NCI-H2029 treated with DMSO at 0.1 percent for 48 hours (cell line): ENCODE measurements around the gene SEC14L5.
A peak's percentile ranks its signal among the peaks of the same experiment; 100 is the strongest.
"Not testable (repeated sequence)": the region's sequence is repeated elsewhere in the genome, so short reads cannot be mapped to it uniquely, and the experiment has no call there.

ENCODE experiments used
- DNase-seq: peaks from one replicate; lab custom pipeline; 2025; lab: John Stamatoyannopoulos, UW

The SEC14L5 gene

DNA sequence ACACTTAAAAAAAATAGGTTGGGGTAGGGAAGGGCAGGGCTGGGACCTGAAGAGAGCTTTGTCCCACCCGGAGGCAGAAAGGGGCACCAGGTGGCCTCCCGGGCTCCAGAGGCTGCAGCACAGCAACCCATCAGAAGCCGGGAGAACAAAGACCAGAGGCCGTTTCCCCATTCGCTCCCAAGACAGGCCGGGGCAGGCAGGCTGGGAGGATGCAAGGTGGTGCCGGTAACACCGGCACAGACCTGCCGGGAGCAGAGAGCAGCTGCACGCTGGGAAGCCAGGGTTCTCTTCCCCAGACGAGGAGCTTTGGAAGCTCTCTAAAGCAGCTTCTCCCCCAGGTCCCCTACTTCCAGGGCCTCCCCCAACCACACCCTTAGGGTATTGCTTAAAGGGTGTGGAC is 26.7 kb upstream of the SEC14L5 start:
- DNase-seq = no peak

- no peak for DNase-seq
These were observed 24.7 kb upstream of the SEC14L5 start for GRCh38 chr16:4933433-4933832.

DNA sequence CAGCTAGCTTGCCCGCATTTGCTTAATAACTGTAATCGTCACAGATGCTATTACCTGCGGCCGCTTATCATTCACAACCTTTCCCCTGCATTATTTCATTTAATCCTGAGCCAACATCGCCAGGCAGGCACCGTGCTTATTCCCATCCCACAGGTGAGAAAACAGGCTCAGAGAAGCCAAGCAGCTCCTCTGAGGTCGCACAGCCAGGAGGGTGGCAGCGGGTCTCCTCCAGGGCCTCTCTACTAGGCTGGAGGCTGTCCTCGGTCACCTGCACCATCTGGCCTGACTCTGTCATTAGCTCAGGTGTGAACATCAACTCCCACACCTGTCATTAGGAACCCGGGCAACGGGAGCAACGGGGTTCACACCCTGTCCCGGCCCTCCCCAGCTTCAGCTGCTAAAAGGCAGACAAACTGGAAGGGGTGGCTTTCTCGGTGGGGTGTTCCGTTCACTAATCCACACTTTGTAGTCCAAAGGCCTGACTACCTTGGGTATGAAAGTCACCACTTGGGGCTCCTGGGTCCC is 24.2 kb upstream of the SEC14L5 start:
- no peak for DNase-seq

DNA sequence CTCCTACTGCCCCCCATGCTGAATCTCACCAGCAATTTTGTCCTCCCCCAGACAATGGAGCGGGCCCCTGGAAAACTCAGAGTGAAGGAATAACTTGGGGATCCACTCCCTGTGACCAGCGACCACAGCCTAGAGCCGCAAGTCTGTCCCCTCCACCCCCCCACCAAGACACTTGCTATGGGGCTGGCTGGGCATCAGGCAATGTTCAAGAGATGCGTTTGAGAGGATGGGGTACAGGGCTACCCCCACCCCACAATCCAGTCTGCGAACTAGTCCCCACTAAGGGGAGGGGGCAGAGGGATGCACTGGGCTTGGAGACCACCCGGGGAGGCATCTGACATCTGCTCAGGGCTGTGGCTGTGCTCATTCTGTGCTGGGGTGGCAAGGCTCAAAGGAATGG is 23.5 kb upstream of the SEC14L5 start:
- DNase-seq = no peak

DNA sequence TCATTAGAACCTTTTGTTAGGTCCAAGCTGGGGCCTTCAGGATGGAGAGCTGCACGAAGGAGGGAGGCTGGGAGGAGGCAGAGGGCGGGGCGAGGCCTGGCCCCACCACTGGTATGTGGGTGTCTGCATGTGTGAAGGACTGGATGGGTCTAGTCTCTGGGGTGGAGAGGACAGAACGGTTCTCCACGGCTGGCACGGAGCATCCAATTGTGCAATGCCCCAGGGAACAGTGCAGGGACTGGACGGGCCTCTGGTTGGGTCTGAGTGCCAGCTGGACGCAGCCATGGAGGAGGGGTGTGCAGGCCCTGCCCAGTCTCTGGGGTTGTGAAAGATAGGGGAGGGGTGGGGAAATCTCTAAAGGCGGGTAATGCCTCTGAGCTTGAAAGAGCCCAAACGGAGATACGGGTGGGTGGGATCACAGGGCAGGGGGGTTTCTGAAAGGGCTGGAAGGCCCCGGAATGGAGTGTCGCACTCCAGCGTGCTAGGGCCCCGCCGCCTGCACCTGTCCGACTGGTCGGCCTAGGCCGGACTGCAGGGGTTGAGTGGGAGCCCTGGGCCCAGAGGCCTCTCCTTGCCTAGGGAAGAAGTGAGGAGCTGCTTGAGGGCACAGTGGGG is 22.8 kb upstream of the SEC14L5 start:
- DNase-seq = no peak

- no peak for DNase-seq
These were observed 21.7 kb upstream of the SEC14L5 start for GRCh38 chr16:4936181-4936990.

GRCh38 chr16:4936991-4937781 is 20.9 kb upstream of the SEC14L5 start, which contains the start of gene PPL:
TSS of gene PPL (minus strand) at chr16:4937148. CDS start at chr16:4937045, 103 bp downstream.
- peak; percentile 64 for DNase-seq

GRCh38 chr16:4937782-4938682 is 20.1 kb upstream of the SEC14L5 start:
- no peak for DNase-seq

- DNase-seq = no peak
These were observed 19.5 kb upstream of the SEC14L5 start for GRCh38 chr16:4938683-4939030.

- no peak for DNase-seq
These were observed 17.4 kb upstream of the SEC14L5 start for GRCh38 chr16:4940719-4941118.

DNA sequence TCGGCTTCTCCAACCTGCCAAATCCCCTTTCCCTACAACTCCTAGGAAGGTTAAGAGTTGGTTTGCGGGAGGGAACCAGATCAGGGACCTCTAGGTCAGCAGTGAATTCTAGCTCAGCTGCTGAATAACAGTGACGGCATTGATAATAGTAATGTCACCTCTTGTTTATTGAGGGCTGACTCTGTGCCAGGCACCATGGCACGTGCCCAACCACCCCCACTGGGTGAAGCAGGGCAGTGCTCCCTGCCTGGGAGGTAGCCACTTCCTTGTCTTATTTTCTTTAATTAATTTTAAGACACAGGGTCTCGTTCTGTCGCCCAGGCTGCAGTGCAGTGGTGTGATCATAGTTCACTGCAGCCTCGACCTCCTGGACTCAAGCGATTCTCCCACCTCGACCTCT is 15.6 kb upstream of the SEC14L5 start:
- DNase-seq = no peak

DNA sequence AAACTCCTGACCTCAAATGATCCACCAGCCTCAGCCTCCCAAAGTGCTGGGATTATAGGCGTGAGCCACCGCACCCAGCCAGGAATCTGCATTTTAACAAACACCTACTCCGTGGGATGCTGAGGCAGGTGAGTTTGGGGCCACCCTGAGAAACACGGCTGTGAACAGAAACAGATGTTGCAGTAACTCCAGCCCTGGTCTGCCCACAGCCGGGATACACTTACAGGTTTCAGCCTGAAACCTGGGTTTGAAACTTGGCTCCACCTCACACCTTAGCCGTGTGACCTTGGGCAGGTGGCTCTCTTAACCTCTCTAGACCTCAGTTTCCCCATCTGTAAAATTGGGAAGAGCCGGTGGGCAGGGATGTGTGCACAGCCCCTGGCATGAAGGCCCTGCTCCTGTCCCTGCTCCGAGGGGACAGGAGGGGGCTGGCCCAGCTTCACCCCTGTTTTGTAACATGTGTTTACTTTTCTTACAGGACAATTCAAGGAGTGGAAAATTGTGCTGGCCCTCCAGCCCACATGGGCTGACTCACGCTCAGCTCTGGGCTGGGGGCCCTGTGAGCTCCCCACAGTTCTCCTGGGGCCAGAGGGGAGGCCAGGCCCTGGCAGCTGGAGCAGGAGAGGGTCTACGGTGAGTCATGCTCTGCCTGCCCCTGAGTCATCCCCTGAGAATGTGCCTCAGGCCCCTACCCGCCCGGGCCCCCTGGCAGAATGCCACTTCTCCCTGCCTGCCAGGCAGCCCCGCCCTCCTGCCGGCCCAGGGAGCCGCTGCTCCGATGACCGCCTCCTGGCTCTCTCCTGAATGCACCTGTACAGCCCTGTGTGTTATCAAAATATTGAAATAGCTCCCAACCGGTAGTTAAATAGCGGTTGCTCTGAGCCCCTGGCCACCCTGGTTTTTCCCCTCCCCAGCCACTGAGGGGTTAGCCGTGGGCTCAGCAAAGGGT is 13.5 kb upstream of the SEC14L5 start:
- DNase-seq = peak; percentile 63

- DNase-seq = no peak
These were observed 12.3 kb upstream of the SEC14L5 start for GRCh38 chr16:4945560-4946502.

DNA sequence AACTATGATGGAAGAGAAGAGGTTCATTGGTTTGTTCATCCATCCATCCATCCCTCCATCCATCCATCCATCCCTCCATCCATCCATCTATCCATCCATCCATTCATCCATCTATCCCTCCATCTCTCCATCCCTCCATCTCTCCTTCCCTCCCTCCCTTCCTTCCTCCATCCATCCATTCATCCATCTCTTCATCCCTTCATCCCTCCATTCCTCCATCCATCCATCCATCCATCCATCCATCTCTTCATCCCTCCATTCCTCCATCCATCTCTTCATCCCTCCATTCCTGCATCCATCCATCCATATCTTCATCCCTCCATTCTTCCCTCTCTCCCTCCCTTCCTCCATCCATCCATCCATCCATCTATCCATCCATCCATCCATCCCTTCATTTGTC is 11.2 kb upstream of the SEC14L5 start:
- DNase-seq = no peak

DNA sequence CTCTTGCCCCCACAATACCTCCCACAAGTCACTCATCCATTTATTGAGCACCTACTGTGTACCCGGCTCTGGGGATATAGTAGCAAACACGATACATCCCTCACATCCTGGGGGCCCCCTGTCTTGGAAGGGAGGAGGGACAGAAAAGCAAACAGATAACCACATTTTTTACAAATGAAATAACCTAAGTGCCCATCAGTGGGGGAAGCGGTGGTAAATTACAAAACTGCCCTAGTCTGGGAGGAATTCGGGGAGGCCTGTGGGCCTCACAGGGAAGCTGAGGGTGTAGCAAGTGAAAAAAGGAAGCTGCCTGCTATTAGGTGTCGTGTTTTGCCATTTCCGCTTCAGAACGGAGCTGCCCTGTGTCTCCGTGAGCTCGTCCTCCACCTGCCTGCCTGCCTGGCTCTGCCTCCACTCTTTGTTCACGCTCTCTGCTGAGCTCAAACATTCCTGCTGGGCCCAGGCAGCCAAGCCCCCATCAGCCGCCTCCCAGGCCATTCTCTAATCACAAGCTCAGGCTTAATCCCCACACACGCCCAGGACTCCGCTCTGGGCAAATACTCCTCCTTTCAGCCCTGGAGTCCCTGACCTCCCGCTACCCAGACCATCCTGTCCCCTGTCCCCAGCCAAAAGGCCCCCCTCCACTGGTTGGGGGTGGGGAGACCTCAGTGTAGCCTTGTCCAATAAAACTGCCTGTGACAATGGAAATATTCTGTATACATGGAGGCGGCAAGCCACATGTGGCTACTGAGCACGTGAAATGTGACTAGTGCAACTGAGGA is 10.2 kb upstream of the SEC14L5 start:
- no peak for DNase-seq

DNA sequence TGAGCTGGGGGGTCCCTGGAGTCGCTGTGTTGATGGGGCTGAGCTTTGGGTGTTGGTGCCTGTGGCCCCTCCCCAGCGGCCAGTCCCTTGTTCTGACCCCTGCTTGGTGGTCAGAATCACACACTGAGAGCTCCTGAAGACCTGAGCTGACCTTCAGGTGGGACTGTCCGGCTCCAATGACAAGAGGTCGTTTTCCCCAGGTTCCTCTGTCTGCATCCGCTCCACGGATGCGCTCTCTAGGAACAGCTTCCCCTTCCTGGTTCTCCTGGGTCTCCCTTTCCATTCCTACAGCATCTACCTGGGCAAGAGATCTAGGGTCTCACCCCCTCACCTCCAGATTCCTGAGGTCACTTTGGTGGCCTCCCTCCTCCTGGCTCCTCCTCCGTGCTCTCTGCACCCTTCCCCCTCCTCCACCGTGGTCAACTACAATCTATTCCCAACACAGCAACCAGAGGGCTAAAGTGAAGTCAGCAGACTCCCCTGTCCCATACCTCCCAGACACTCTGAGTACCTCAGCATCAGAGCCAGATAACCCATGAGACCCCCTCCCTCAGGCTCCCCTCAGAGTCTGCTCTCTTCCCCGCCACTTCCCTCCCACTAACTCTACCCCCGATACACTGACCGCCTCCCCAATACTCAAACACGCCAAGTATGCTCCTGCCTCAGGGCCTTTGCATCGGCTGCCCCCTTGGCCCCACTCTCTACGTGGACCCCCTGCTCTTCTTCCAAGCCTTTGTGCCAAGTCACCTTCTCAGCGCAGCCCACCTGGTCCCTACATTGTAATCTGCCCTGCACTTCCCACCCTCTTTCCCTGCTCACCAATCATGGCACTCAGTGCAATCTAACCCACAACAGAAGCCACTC is 9.0 kb upstream of the SEC14L5 start:
- no peak for DNase-seq

DNA sequence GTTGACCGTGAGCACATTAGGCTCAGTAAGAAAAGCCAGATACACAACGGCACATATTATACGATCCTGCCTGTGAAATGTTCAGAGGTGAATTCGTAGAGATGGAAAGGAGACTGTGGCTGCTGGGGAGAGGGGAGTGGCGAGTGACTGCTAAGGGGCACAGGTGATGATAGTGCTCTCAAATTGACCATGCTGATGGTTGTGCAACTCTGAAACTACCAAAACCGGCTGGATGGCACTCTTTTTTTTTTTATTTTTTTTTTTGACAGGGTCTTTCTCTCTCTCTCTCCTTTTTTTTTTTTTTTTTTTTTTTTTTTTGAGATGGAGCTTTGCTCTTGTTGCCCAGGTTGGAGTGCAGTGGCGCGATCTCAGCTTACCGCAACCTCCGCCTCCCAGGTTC is 8.1 kb upstream of the SEC14L5 start:
- no peak for DNase-seq

DNA sequence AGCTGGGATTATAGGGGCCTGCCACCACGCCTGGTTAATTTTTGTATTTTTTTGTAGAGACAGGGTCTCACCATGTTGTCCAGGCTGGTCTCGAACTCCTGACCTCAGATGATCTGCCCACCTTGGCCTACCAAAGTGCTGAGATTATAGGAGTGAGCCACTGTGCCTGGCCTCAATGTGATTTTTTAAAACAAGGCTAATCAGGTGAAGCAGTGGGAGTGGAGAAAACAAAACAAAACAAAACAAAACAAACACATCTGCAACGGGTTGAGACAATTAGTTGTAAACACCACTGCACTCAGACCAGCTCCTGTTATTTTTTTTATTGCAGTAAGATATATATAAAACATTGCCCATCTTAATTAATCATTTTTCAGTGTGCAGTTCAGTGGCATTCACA is 6.5 kb upstream of the SEC14L5 start:
- not testable (repeated sequence) for DNase-seq
